Measurements from ENCODE around the gene RASA3.
"Not testable (repeated sequence)": the region's sequence is repeated elsewhere in the genome, so short reads cannot be mapped to it uniquely, and the experiment has no call there.

Gene RASA3

GRCh38 chr13:114032126-114032799, 100.2 kb downstream of the RASA3 start:
- DNase-seq (ENCODE audit: low read depth), result no peak

GRCh38 chr13:114031631-114032030, 100.8 kb downstream of the RASA3 start:
- DNase-seq (ENCODE audit: low read depth), result no peak

GRCh38 chr13:114030666-114031610, 101.5 kb downstream of the RASA3 start:
- no peak for DNase-seq (ENCODE audit: low read depth)

- DNase-seq (ENCODE audit: low read depth), result no peak
Measured at GRCh38 chr13:114029866-114030625, 102.4 kb downstream of the RASA3 start.

GRCh38 chr13:114027826-114028225, 104.6 kb downstream of the RASA3 start:
- no peak for DNase-seq (ENCODE audit: low read depth)

GRCh38 chr13:114027046-114027715, 105.2 kb downstream of the RASA3 start:
- DNase-seq (ENCODE audit: low read depth), result no peak

GRCh38 chr13:114026481-114026880, 105.9 kb downstream of the RASA3 start:
- DNase-seq (ENCODE audit: low read depth), result no peak

- no peak for DNase-seq (ENCODE audit: low read depth)
Measured at GRCh38 chr13:114025714-114026431, 106.5 kb downstream of the RASA3 start.

GRCh38 chr13:114025405-114025713, 107.1 kb downstream of the RASA3 start:
- DNase-seq (ENCODE audit: low read depth), result no peak

GRCh38 chr13:114024603-114025404, 107.6 kb downstream of the RASA3 start:
- no peak for DNase-seq (ENCODE audit: low read depth)

- no peak for DNase-seq (ENCODE audit: low read depth)
Measured at GRCh38 chr13:114023716-114024602, 108.5 kb downstream of the RASA3 start.

- no peak for DNase-seq (ENCODE audit: low read depth)
Measured at GRCh38 chr13:114022876-114023275, 109.5 kb downstream of the RASA3 start.

- no peak for DNase-seq (ENCODE audit: low read depth)
Measured at GRCh38 chr13:114022309-114022669, 110.1 kb downstream of the RASA3 start.

GRCh38 chr13:114021464-114022308, 110.7 kb downstream of the RASA3 start:
- no peak for DNase-seq (ENCODE audit: low read depth)

- no peak for DNase-seq (ENCODE audit: low read depth)
Measured at GRCh38 chr13:114020750-114021463, 111.5 kb downstream of the RASA3 start.

GRCh38 chr13:114020134-114020533, 112.3 kb downstream of the RASA3 start:
- DNase-seq (ENCODE audit: low read depth), result not testable (repeated sequence)

GRCh38 chr13:114019367-114019766, 113.1 kb downstream of the RASA3 start:
- DNase-seq (ENCODE audit: low read depth), result no peak

- DNase-seq (ENCODE audit: low read depth), result no peak
Measured at GRCh38 chr13:114018461-114019055, 113.9 kb downstream of the RASA3 start.

Measured in stromal cell of bone marrow (primary cell).